WTC11 (cell line): ENCODE measurements around the gene REEP2.

ENCODE experiments used
- FOXJ3 ChIP-seq: sonication (generic); formaldehyde crosslinking; IDR thresholded peaks from 2 replicates; pipeline ENCODE4 v1.9.0; 2021; ENCODE audit warnings: missing genetic modification reagents, mild to moderate bottlenecking, borderline replicate concordance
- SP1 ChIP-seq: sonication (generic); formaldehyde crosslinking; conservative IDR thresholded peaks from 2 replicates; pipeline ENCODE4 v1.8.1; 2022; ENCODE audit warnings: missing genetic modification reagents
- TF ChIP-seq, protein P1 (sequence below): fragments of 200-600 bp; IDR thresholded peaks from 2 replicates; pipeline ENCODE4 v1.8.0; 2022; ENCODE audit warnings: antibody characterized with exemption
- TF ChIP-seq, protein P2 (sequence below): sonication (generic); formaldehyde crosslinking; IDR thresholded peaks from 2 replicates; pipeline ENCODE4 v1.8.1; 2023; ENCODE audit warnings: mild to moderate bottlenecking, missing genetic modification reagents, moderate library complexity
- TF ChIP-seq, protein P3 (sequence below): sonication (generic); formaldehyde crosslinking; IDR thresholded peaks from 2 replicates; pipeline ENCODE4 v1.8.0; 2022; ENCODE audit warnings: mild to moderate bottlenecking, missing genetic modification reagents

DNA sequence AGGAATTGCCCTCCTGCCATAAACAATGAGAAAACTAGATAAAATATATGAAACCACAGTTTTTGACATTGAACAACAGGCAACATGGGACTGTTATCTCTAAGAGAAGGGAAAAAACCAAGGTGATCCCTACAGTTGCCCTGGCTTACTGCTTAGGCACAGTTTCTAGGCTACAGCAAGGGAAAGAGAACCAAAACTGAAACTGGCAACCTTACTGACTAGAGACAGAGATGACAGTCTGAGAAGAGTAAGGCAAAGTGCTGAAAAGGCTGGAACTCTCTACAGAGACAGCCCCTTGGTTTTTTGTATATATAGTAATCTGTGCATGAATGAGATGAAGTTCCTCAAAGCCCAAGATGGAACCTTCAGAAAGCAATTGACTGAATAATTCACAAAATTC is 36.2 kb upstream of the REEP2 start:
- TF ChIP-seq, protein P1, sequence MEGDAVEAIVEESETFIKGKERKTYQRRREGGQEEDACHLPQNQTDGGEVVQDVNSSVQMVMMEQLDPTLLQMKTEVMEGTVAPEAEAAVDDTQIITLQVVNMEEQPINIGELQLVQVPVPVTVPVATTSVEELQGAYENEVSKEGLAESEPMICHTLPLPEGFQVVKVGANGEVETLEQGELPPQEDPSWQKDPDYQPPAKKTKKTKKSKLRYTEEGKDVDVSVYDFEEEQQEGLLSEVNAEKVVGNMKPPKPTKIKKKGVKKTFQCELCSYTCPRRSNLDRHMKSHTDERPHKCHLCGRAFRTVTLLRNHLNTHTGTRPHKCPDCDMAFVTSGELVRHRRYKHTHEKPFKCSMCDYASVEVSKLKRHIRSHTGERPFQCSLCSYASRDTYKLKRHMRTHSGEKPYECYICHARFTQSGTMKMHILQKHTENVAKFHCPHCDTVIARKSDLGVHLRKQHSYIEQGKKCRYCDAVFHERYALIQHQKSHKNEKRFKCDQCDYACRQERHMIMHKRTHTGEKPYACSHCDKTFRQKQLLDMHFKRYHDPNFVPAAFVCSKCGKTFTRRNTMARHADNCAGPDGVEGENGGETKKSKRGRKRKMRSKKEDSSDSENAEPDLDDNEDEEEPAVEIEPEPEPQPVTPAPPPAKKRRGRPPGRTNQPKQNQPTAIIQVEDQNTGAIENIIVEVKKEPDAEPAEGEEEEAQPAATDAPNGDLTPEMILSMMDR = no peak
- TF ChIP-seq, protein P2, sequence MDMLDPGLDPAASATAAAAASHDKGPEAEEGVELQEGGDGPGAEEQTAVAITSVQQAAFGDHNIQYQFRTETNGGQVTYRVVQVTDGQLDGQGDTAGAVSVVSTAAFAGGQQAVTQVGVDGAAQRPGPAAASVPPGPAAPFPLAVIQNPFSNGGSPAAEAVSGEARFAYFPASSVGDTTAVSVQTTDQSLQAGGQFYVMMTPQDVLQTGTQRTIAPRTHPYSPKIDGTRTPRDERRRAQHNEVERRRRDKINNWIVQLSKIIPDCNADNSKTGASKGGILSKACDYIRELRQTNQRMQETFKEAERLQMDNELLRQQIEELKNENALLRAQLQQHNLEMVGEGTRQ (CRISPR knock-in tag) = no peak
- TF ChIP-seq SP1 (CRISPR knock-in tag) (no peak), FOXJ3 (CRISPR knock-in tag) (no peak)
- TF ChIP-seq, protein P3, sequence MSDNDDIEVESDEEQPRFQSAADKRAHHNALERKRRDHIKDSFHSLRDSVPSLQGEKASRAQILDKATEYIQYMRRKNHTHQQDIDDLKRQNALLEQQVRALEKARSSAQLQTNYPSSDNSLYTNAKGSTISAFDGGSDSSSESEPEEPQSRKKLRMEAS (CRISPR knock-in tag) = no peak
